ENCODE results near the gene KIAA1958. TPM values are rescaled to one million over a fixed set of nuclear protein-coding genes. Genes with fewer than 3 reads are reported as not detected.

Gene KIAA1958, protein sequence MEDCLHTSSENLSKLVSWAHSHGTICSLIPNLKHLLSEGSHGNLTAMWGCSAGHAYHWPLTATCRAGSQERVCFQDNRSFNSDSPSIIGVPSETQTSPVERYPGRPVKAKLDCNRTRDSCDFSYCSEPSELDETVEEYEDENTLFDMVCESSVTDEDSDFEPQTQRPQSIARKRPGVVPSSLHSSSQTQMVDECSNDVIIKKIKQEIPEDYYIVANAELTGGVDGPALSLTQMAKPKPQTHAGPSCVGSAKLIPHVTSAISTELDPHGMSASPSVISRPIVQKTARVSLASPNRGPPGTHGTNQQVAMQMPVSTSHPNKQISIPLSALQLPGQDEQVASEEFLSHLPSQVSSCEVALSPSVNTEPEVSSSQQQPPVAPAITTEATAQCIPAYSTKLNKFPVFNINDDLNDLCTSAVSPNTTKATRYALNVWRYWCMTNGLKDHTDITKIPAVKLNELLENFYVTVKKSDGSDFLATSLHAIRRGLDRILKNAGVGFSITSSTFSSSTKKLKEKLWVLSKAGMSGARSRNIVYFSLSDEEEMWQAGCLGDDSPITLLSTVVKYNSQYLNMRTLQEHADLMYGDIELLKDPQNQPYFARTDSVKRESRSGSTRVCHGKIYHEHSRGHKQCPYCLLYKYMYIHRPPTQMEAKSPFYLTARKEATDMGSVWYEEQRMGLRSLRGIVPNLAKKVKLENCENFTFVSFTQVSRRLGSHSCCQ
- total RNA-seq: 10 to 100 TPM in 1 of 6 donors, 1 to 10 TPM in 5; 3.5 to 11.8 (median 6.2) TPM
- 1 to 10 TPM; 1.4 to 1.7 TPM for polyA plus RNA-seq

DNA sequence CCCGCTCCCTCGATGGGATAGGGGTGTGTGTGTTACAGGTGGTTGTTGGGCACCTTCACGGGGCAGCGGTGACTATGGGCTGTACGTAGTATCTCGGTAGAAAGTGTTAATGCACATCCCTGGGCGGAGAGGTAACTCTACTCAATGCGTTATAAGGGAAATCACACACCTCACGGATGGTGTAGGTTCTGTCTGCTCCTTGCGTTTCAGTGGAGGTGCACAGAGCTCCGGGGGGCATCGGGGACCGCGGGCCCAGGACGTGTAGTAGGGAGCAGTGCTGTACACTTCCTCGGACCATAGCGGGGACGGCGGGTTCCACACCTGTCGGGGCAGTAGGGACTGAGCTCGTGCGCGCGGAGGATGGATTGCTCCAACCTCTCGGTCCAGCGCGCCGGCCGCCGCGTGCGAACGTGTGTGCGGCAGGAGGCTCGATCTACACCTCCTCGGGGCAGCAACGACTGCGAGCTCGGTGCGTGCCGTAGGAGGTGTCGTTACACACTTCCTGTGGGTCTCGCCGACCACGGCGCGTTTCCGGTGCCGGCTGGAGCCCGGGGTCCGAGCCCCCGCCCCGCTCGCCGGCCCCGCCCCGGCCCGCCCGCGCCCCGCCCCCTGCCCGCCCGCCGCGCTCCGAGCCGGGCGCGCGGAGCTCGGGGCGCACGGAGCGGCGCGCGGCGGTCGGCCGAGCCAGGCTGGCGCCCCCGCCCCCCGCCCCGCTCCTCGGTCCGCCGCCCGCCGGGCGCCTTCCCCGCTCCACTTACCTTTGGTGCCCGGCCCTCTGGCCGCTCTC, at the start of gene KIAA1958:
Gene KIAA1958 (plus strand): TSS at position 607 of the 787 bp plus-strand sequence. CDS start 87,254 bp downstream, outside the sequence.
- ATAC-seq (peak; percentile 90 to 95 (median 92)), DNase-seq (peak; percentile 82 to 95 (median 88)), FAIRE-seq (no peak)
- TF ChIP-seq, protein P1, sequence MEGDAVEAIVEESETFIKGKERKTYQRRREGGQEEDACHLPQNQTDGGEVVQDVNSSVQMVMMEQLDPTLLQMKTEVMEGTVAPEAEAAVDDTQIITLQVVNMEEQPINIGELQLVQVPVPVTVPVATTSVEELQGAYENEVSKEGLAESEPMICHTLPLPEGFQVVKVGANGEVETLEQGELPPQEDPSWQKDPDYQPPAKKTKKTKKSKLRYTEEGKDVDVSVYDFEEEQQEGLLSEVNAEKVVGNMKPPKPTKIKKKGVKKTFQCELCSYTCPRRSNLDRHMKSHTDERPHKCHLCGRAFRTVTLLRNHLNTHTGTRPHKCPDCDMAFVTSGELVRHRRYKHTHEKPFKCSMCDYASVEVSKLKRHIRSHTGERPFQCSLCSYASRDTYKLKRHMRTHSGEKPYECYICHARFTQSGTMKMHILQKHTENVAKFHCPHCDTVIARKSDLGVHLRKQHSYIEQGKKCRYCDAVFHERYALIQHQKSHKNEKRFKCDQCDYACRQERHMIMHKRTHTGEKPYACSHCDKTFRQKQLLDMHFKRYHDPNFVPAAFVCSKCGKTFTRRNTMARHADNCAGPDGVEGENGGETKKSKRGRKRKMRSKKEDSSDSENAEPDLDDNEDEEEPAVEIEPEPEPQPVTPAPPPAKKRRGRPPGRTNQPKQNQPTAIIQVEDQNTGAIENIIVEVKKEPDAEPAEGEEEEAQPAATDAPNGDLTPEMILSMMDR (IDR thresholded peaks at IDR 0.05): no peak
- 1 to 2% methylated on average over 50 to 93 of the region's 93 CpGs for WGBS, 2 donors
- Histone ChIP-seq H3K27me3 (no peaks in the 10 kb centered on the region), H3K27ac (peak within 1 kb of the TSS; percentile 53 to 86 (median 79)), H3K9me3 (no peaks in the 10 kb centered on the region), H3K4me3 (peak within 1 kb of the TSS; percentile 81 to 94 (median 88)), H3K4me1 (peaks cover 10 to 31% (median 15%) of the 10 kb centered on the region in 3 donors), H3K36me3 (no peaks in the 10 kb centered on the region)
- intact Hi-C loops (cut with DNase I): no loop called here

DNA sequence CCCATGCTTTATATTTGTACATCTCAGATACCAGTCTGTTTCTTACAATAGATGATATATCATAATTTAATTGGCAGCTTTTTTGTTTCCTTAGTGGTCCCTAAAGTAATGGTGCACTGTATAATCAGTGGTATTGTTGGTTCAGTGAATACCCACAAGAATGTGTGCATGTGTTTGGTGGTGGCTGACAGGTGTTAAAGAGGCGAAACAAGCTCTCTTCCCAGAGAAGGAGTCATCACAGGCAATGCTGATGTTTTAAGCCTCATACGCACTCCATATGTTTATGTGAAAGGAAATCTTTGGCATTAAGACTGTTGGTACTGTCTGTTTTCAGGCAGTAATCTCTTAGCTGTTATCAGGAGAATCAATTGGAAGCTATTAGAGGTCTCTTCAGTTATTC, 49.2 kb upstream of the KIAA1958 start:
- intact Hi-C loops (cut with DNase I): no loop called here
- no peak for FAIRE-seq
- DNase-seq: no peak
- no peak for ATAC-seq
- no peak overlapping the region for H3K4me3 ChIP-seq
- no peaks in the 10 kb centered on the region for H3K27me3 ChIP-seq
- TF ChIP-seq, protein P1 (IDR thresholded peaks at IDR 0.05): no peak
- 96 to 98% methylated on average over 2 of the region's 2 CpGs for WGBS, 2 donors
- no peak overlapping the region for H3K27ac ChIP-seq
- H3K4me1 ChIP-seq: no peaks in the 10 kb centered on the region
- no peaks in the 10 kb centered on the region for H3K36me3 ChIP-seq
- no peaks in the 10 kb centered on the region for H3K9me3 ChIP-seq

DNA sequence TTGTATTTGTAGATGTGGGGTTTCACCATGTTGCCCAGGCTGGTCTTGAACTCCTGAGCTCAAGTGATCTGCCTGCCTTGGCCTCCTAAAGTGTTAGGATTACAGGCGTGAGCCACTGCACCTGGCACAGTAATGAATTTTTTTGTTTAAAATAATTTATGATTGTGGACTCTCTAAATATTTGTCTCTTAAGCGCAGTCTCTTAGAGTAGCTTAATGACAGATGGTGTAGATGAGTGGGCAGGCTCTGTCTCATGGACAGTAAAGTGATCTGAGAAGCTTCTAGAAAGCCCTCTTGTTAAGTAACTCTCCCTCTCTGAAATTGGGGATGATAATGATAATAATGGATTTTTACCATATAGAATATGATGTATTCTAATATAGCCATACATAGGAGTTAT, 47.5 kb upstream of the KIAA1958 start:
- TF ChIP-seq, protein P1 (IDR thresholded peaks at IDR 0.05): no peak
- FAIRE-seq (no peak), DNase-seq (no peak), ATAC-seq (peak in 2 of 4 donors; percentile 44 to 80)
- Histone ChIP-seq H3K4me1 (no peaks in the 10 kb centered on the region), H3K27me3 (no peaks in the 10 kb centered on the region), H3K27ac (no peak overlapping the region), H3K9me3 (no peaks in the 10 kb centered on the region), H3K36me3 (no peaks in the 10 kb centered on the region), H3K4me3 (no peak overlapping the region)
- intact Hi-C loops (cut with DNase I): no loop called here
- 69 to 70% methylated on average over 2 of the region's 2 CpGs for WGBS, 2 donors

DNA sequence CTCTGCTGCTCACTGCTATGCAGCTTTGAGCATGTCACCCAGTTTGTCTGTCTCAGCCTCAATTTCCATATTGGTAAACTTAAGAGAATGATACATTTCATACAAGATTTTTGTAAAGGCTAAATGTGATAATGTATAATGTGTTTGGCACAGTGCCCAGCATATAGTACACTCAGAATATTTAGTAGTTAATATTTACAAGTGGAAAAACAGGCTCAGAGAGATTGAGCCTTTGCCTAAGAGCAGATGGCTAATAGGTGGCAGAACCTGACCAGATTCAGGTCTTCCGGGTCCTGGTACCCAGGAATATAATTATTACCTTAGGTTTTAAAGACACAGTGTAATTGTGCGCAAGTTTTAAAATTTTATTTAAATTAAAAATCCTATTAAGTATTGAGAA, 46.8 kb upstream of the KIAA1958 start:
- no peaks in the 10 kb centered on the region for H3K4me1 ChIP-seq
- intact Hi-C loops (cut with DNase I): no loop called here
- H3K4me3 ChIP-seq: no peak overlapping the region
- TF ChIP-seq, protein P1 (IDR thresholded peaks at IDR 0.05): no peak
- 48 to 55% methylated on average over 2 of the region's 2 CpGs for WGBS, 2 donors
- FAIRE-seq (no peak), ATAC-seq (peak in 3 of 4 donors; percentile 36 to 64 (median 63)), DNase-seq (no peak)
- H3K27me3 ChIP-seq: no peaks in the 10 kb centered on the region
- no peak overlapping the region for H3K27ac ChIP-seq
- H3K36me3 ChIP-seq: no peaks in the 10 kb centered on the region
- no peaks in the 10 kb centered on the region for H3K9me3 ChIP-seq
